GOT3 (cell line): ENCODE measurements around the gene RCAN3.
"Not testable (repeated sequence)": the region's sequence is repeated elsewhere in the genome, so short reads cannot be mapped to it uniquely, and the experiment has no call there.

Source experiments
- DNase-seq: peaks from one replicate; lab custom pipeline; 2025; ENCODE audit warnings: mixed read lengths; lab: John Stamatoyannopoulos, UW

The RCAN3 gene

GRCh38 chr1:24486331-24487065, 16.1 kb upstream of the RCAN3 start:
- no peak for DNase-seq

DNA sequence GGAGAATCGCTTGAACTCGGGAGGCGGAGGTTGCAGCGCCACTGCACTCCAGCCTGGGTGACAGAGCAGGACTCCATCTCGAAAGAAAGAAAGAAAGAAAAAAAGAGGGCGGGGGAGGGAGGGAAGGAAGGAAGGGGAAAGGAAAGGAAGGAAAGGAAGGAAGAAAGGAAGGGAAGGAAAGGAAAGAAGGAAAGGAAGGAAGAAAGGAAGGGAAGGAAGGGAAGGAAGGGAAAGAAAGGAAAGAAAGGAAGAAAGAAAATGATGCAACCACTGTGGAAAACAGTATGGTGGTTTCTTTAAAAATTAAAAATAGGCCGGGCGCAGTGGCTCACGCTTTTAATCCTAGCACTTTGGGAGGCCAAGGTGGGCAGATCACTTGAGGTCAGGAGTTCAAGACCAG, 15.2 kb upstream of the RCAN3 start:
- DNase-seq, result no peak

- not testable (repeated sequence) for DNase-seq
Measured at GRCh38 chr1:24488159-24488558, 14.5 kb upstream of the RCAN3 start.

DNA sequence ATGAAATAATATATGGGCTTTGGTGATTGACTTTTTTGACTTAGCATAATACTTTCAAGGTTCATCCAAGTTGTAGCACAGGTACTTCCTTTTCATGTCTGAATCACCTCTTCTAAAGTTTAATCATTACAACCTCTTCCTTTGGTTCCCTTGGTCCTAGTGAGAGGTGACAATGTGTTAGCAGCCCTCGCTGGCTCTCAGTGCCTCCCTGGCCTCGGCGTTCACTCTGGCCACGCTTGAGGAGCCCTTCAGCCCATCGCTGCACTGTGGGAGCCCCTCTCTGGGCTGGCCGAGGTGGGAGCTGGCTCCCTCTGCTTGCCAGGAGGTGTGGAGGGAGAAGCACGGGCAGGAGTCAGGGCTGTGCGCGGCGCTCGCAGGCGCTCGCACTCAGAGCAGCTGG, 13.0 kb upstream of the RCAN3 start:
- DNase-seq, result no peak

- no peak for DNase-seq
Measured at GRCh38 chr1:24490101-24490781, 12.4 kb upstream of the RCAN3 start.

GRCh38 chr1:24491577-24492360, 10.9 kb upstream of the RCAN3 start:
- no peak for DNase-seq

DNA sequence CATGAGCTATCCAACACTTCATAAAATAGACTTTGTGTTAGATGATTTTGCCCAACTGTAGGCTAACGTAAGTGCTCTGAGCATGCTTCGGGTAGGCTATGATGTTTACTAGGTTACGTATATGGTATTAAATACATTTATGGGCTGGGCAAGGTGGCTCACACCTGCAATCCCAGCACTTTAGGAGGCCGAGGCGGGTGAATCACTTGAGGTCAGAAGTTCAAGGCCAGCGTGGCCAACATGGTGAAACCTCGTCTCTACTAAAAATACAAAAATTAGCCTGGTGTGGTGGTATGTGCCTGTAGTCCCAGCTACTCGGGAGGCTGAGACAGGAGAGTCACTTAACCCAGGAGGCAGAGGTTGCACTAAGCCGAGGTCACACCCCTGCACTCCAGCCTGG, 9.7 kb upstream of the RCAN3 start:
- not testable (repeated sequence) for DNase-seq

GRCh38 chr1:24493785-24494184, 8.9 kb upstream of the RCAN3 start:
- no peak for DNase-seq

- DNase-seq, result no peak
Measured at GRCh38 chr1:24498589-24498988, 4.0 kb upstream of the RCAN3 start.

GRCh38 chr1:24500448-24501048, 2.1 kb upstream of the RCAN3 start:
- no peak for DNase-seq

DNA sequence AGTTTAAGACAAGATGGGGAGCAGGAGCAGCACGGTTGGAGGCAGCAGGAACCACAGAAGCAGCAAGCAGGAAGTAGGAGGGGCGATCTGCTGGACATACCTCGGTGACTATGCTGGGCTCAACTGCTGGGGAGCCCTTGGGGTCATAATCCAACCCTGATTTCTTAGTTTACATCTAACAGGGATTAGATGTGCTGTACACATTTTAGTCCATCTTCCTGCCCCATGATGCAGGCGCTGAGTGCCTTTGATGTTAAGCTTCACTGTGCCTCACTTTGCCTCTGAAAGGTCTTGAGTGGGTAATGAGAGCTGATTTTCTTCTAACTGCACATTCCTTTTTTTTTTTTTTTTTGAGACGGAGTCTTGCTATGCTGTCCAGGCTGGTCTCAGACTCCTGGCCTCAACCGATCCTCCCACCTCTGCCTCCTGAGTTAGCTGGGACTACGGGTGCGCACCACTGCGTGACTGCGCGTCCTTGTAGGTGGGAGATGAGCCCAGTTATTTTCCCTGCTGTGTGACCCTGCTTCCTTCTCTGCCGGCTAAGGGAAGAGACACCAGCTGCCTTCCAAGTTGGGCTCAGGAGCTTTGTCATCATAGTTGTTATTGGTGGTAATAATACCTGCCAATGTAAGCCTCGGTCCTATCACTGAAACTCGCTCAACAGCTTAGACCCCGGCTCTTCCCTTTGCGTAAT, 1.1 kb upstream of the RCAN3 start:
- DNase-seq, result no peak

DNA sequence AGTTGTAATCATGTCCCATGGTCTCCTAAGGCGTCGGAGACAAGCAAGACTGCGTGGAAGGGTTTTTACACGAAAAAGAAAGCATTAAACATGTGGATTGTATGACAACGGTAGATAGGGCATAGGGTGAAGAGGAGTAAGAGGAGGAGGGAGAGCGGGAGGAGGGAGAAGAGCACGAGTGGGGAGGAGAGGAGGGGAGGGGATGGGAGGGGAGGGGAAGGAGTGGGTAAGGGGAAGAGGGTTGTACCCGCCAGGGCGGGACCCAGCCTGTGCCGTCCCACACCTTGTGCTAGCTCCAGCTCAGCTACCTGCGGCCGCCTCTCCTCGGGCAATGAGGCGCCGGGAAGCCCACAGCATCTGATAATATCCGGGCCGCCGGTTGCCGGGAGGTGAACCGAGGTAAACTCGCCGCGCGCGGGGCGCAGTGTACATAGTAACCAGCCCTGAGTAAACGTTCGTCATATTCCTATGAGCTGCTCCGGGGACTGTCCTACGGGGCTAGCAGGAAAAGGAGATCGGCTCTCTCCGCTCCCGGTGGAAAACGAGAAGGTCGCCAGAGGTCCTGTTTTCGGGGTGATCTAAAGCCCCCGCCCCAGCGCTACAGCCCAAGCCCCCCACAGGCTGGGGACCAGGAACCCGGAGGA, 449 bp upstream of the RCAN3 start:
- no peak for DNase-seq

GRCh38 chr1:24503059-24503751, 569 bp downstream of the RCAN3 start:
- no peak for DNase-seq

- no peak for DNase-seq
Measured at GRCh38 chr1:24503870-24504523, 1.4 kb downstream of the RCAN3 start.

GRCh38 chr1:24504560-24504959, 1.9 kb downstream of the RCAN3 start:
- no peak for DNase-seq

DNA sequence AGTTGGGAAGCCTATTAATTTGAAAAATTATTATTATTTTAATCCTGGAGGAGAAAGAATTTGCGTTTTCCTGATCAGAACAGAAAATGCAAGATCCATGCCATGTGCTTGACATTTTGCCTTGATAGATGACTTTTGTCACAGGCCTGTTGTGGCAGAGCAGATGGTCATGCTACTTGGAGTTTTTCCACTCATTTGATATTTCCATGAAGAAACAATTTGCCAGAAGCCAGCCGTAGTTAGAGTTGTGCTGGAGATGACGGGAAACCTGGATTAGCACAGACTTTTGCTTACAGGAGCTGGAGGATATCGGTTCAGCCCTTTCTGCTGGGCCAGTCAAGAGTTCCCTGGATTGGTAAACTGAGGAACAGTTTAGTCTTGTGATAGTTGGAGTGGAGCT, 3.2 kb downstream of the RCAN3 start:
- DNase-seq, result no peak

- DNase-seq, result no peak
Measured at GRCh38 chr1:24506691-24507381, 4.2 kb downstream of the RCAN3 start.

DNA sequence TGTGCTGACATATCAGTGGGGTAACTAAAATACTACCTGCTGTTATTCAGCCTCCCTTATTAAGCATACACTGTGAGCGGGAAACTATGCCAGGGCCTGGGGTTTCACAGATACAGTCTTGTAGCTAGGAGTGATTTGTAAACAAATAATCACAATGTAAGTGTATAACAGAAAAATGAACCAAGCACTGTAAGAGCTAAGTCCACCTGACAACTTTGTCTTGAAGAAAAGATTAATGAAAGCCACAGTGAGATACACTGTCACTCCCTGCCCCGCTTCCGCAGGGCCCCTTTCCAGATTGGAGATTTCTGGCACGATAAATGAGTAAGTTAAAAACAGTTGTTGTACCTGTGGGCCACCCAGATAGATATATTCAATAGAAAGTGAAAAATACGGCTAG, 4.8 kb downstream of the RCAN3 start:
- DNase-seq, result no peak

DNA sequence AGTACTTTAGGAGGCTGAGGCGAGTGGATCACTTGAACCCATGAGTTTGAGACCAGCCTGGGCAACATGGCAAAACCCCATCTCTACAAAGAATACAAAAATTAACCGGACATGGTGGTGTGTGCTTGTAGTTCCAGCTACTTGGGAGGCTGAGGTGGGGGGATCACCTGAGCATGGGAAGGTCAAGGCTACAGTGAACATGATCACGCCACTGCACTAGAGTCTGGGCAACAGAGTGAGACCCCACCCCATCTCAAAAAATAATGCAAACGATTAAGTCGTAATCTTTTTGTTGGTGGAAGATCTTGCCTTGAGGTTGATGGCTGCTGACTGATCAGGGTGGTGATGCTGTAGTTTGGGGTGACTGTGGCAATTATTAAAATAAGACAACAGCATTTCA, 6.3 kb downstream of the RCAN3 start:
- no peak for DNase-seq

GRCh38 chr1:24513706-24514105, 11.1 kb downstream of the RCAN3 start:
- DNase-seq, result no peak
